K562 (cell line): ENCODE results near the gene ABLIM2. TPM values are rescaled to one million over a fixed set of nuclear protein-coding genes. Genes with fewer than 3 reads are reported as not detected.

Experiments
- ATAC-seq: fragments of 200-7000 bp; cut with Tn5 transposase; 3 replicates; pipeline ENCODE4 v1.9.1; 2020; ENCODE audit warnings: moderate library complexity
- BruUV-seq: library from RNA; stranded (reverse); fragments of 400-500 nt; replicated peaks from 2 replicates; lab custom pipeline; 2021; lab: Mats Ljungman, UMichigan
- CTCF ChIA-PET: fragments of 300-600 bp; formaldehyde crosslinking; extraction: SDS; loops from one replicate; lab custom pipeline; 2021; ENCODE audit warnings: low intra/inter-chr PET ratio; lab: Yijun Ruan, JAX
- POLR2A ChIA-PET: fragments of 300-600, 350-650 bp; sonication (Branson Sonifier 250); formaldehyde crosslinking; extraction: SDS; loops from one replicate; lab custom pipeline; 2021; ENCODE audit warnings: antibody characterized with exemption, inconsistent platforms; lab: Yijun Ruan, JAX
- DNase-seq, 4 experiments: peaks; one replicate each; pipeline versions ENCODE4 v3.0.0 to v3.0.0-alpha.2; 2011 to 2018; ENCODE audit warnings: low spot score in 3 of 4, mixed read lengths in 3 of 4; ENCODE audit errors: extremely low read depth in 1 of 4
- FAIRE-seq: peaks from 2 replicates; lab custom pipeline; 2011; peaks lifted over from hg19 to GRCh38; lab: Jason Lieb, UNC
- H2AFZ ChIP-seq: 2 replicates; pipeline ENCODE4 v1.6.0; 2011; ENCODE audit warnings: low read depth, low read length, control low read depth, inconsistent platforms
- H3K27ac ChIP-seq: fragments of 200-600 bp; 3 replicates; pipeline ENCODE4 v1.8.0; 2011; ENCODE audit warnings: low read depth, mild to moderate bottlenecking, control low read depth, inconsistent platforms, low read length, moderate library complexity, mixed read lengths; ENCODE audit errors: extremely low read depth
- H3K27me3 ChIP-seq, 2 experiments: fragments of 300-600 bp in 1 of 2; 2 replicates in 1 of 2; 3 replicates in 1 of 2; pipeline versions ENCODE4 v1.6.0 to v1.8.0; 2011; ENCODE audit warnings: inconsistent platforms in 2 of 2, low read length in 2 of 2, mild to moderate bottlenecking in 1 of 2, mixed read lengths in 1 of 2, moderate library complexity in 1 of 2; ENCODE audit not compliant: control insufficient read depth in 2 of 2, insufficient read depth in 2 of 2
- H3K36me3 ChIP-seq: fragments of 300-600 bp; 3 replicates; pipeline ENCODE4 v1.8.0; 2011; ENCODE audit warnings: mild to moderate bottlenecking, low read length, inconsistent platforms; ENCODE audit not compliant: control insufficient read depth, insufficient read depth
- H3K4me1 ChIP-seq, 2 experiments: fragments of 200-600 bp in 1 of 2; replicated peaks in 1 of 2; 2 replicates in 1 of 2; 3 replicates in 1 of 2; pipeline versions ENCODE4 v1.5.1 to v1.8.0; 2011; ENCODE audit warnings: inconsistent platforms in 2 of 2, low read length in 2 of 2, mild to moderate bottlenecking in 1 of 2, mixed read lengths in 1 of 2, moderate library complexity in 1 of 2; ENCODE audit not compliant: control insufficient read depth in 2 of 2, insufficient read depth in 2 of 2
- H3K4me2 ChIP-seq: 2 replicates; pipeline ENCODE4 v1.6.1; 2011; ENCODE audit warnings: low read length, control low read depth, inconsistent platforms, mixed read lengths; ENCODE audit not compliant: insufficient read depth
- H3K4me3 ChIP-seq: fragments of 200-600 bp; sonication (generic), shearing (Covaris generic); 2 replicates; pipeline ENCODE4 v1.5.1; 2016; ENCODE audit warnings: control low read depth, inconsistent platforms
- H3K79me2 ChIP-seq: fragments of 200-600 bp; 3 replicates; pipeline ENCODE4 v1.8.0; 2011; ENCODE audit warnings: low read length, inconsistent platforms; ENCODE audit not compliant: control insufficient read depth, insufficient read depth
- H3K9ac ChIP-seq, 2 experiments: 2 replicates each; pipeline versions ENCODE4 v1.6.0 to v1.6.1; 2011; ENCODE audit warnings: low read depth in 2 of 2, low read length in 2 of 2, control low read depth in 1 of 2, inconsistent platforms in 1 of 2, mild to moderate bottlenecking in 1 of 2, mixed read lengths in 1 of 2; ENCODE audit not compliant: insufficient read depth in 1 of 2
- H3K9me1 ChIP-seq: one replicate; pipeline ENCODE4 v1.6.0; 2011; ENCODE audit warnings: inconsistent platforms, mild to moderate bottlenecking, low read length, moderate library complexity; ENCODE audit not compliant: control insufficient read depth, insufficient read depth
- H3K9me3 ChIP-seq: replicated peaks from 2 replicates; pipeline ENCODE4 v1.5.1; 2011; ENCODE audit warnings: low read depth, low read length, inconsistent platforms; ENCODE audit not compliant: control insufficient read depth, insufficient read depth
- H4K20me1 ChIP-seq: replicated peaks from 2 replicates; pipeline ENCODE4 v1.6.1; 2011; ENCODE audit warnings: low read length, inconsistent platforms, mixed read lengths; ENCODE audit not compliant: control insufficient read depth, insufficient read depth
- CC2D1A ChIP-seq: fragments of 450-650 bp; IDR thresholded peaks from 2 replicates; pipeline ENCODE4 v1.6.1; 2017; ENCODE audit warnings: mild to moderate bottlenecking
- E2F5 ChIP-seq: sonication (generic); formaldehyde crosslinking; IDR thresholded peaks from 2 replicates; pipeline ENCODE4 v1.8.0; 2022; ENCODE audit warnings: mild to moderate bottlenecking, missing genetic modification reagents
- EGR1 ChIP-seq: fragments of 450-650 bp; conservative IDR thresholded peaks from 2 replicates; pipeline ENCODE4 v1.6.1; 2017; ENCODE audit warnings: mild to moderate bottlenecking
- FOXM1 ChIP-seq, 2 experiments: fragments of 450-650 bp in 1 of 2; sonication (generic) in 1 of 2; formaldehyde crosslinking in 1 of 2; IDR thresholded peaks; 2 replicates each; pipeline versions ENCODE4 v1.6.1 to v1.9.0; 2017 to 2022; ENCODE audit warnings: low read depth in 2 of 2, mild to moderate bottlenecking in 2 of 2, missing genetic modification reagents in 1 of 2, moderate library complexity in 1 of 2
- GABPA ChIP-seq: fragments of 200-800 bp; sonication (Bioruptor generic); conservative IDR thresholded peaks from 2 replicates; pipeline ENCODE4 v1.6.1; 2016; ENCODE audit warnings: low read depth, missing genetic modification characterization, missing compliant biosample characterization
- HMGXB4 ChIP-seq: sonication (generic); formaldehyde crosslinking; IDR thresholded peaks from 2 replicates; pipeline ENCODE4 v1.8.1; 2023; ENCODE audit warnings: mild to moderate bottlenecking, missing genetic modification reagents
- HNRNPUL1 ChIP-seq: fragments of 200-400 bp; formaldehyde crosslinking; IDR thresholded peaks from 2 replicates; pipeline ENCODE4 v1.6.1; 2017; ENCODE audit warnings: low read length
- MED1 ChIP-seq: sonication (generic); formaldehyde crosslinking; IDR thresholded peaks from 2 replicates; pipeline ENCODE4 v1.8.1; 2023; ENCODE audit warnings: missing genetic modification reagents, borderline replicate concordance
- POLR2AphosphoS2 ChIP-seq: IDR thresholded peaks from 2 replicates; pipeline ENCODE4 v1.6.1; 2012; ENCODE audit warnings: low read length, improper control_type of control experiment
- PURB ChIP-seq: sonication (generic); formaldehyde crosslinking; IDR thresholded peaks from 2 replicates; pipeline ENCODE4 v1.9.0; 2021; ENCODE audit warnings: low read depth, mild to moderate bottlenecking, missing genetic modification reagents
- SRSF3 ChIP-seq: fragments of 200-400 bp; formaldehyde crosslinking; IDR thresholded peaks from 2 replicates; pipeline ENCODE4 v1.6.1; 2016; ENCODE audit warnings: mild to moderate bottlenecking, low read length, moderate library complexity; ENCODE audit not compliant: insufficient read depth
- TAF7 ChIP-seq: fragments of 450-650 bp; IDR thresholded peaks from 2 replicates; pipeline ENCODE4 v1.6.1; 2016; ENCODE audit warnings: missing genetic modification characterization, missing compliant biosample characterization
- XRCC5 ChIP-seq: fragments of 200-400 bp; formaldehyde crosslinking; IDR thresholded peaks from 2 replicates; pipeline ENCODE4 v1.6.1; 2017; ENCODE audit warnings: low read depth, mild to moderate bottlenecking, low read length
- ZNF134 ChIP-seq: fragments of 250-450 bp; sonication (Bioruptor Pico); conservative IDR thresholded peaks from 2 replicates; pipeline ENCODE4 v1.4.0; 2020
- ZNF764 ChIP-seq: fragments of 250-450 bp; sonication (Bioruptor Pico); IDR thresholded peaks from 2 replicates; pipeline ENCODE4 v1.4.0; 2020; ENCODE audit warnings: low read depth, mild to moderate bottlenecking, moderate library complexity
- ZNF785 ChIP-seq: fragments of 250-450 bp; sonication (Bioruptor Pico); IDR thresholded peaks from 2 replicates; pipeline ENCODE4 v1.4.0; 2020; ENCODE audit warnings: mild to moderate bottlenecking
- ZNF79 ChIP-seq: fragments of 250-450 bp; sonication (Bioruptor Pico); IDR thresholded peaks from 2 replicates; pipeline ENCODE4 v1.4.0; 2020; ENCODE audit warnings: low read depth, mild to moderate bottlenecking, moderate library complexity
- WGBS: fragments of 100-300 bp; shearing (Covaris generic); methylation state at CpG from one replicate; pipeline ENCODE4 v1.1.6; 2016; ENCODE audit warnings: low coverage, mixed read lengths; ENCODE audit not compliant: insufficient coverage; ENCODE audit errors: missing lambda C conversion rate; 5-methylcytosine and 5-hydroxymethylcytosine counted together
- in situ Hi-C: fragments of 300-500 bp; cut with MboI; formaldehyde crosslinking; loops from 4 replicates; pipeline ENCODE4 v1.15.0; 2018; ENCODE audit warnings: inconsistent platforms, mixed read lengths
- intact Hi-C: fragments of 100-400 bp; cut with micrococcal nuclease; formaldehyde crosslinking; loops from 2 replicates; pipeline ENCODE4 v1.14.2; 2022
- polyA plus RNA-seq, 8 experiments: library from polyadenylated mRNA; depleted of rRNA in 4 of 8; stranded (reverse) in 5 of 8; unstranded in 3 of 8; fragments of >200 nt; fragmentation: Nextera tagmentation in 2 of 8; fragmentation: Illumina TruSeq in 1 of 8; extraction: Ambion mirVana in 2 of 8; extraction: Trizol in 1 of 8; gene quantifications; 2 replicates each; pipeline versions ENCODE4 v1.2.1 to v1.2.3, GENCODE V29; 2011 to 2014; ENCODE audit warnings: inconsistent platforms in 1 of 8, missing spikeins in 1 of 8
- total RNA-seq, 7 experiments: library from RNA; depleted of rRNA in 6 of 7; stranded (reverse); fragments of >200 nt in 6 of 7; fragmentation: Illumina TruSeq in 2 of 7; extraction: Trizol in 2 of 7; gene quantifications; 2 replicates each; pipeline versions ENCODE4 v1.2.1 to v1.2.3, GENCODE V29; 2011 to 2021; ENCODE audit warnings: low replicate concordance in 1 of 7

The ABLIM2 gene
- total and polyA plus RNA-seq, 9 of the 15 experiments (the other 6 are each of a cell fraction or from before 2014, with no cell fraction given) = not detected

GRCh38 chr4:7995135-7995534, 163.5 kb downstream of the ABLIM2 start:
- 0% methylated on average over 7 of the region's 7 CpGs for WGBS
- intact Hi-C loops (no loop called here), in situ Hi-C loops (no loop called here)
- Histone ChIP-seq H3K4me3 (no peak overlapping the region), H3K27ac (no peak overlapping the region), H2AFZ (no peak overlapping the region), H3K4me1 (no peaks in the 10 kb centered on the region), H3K9me3 (no peaks in the 10 kb centered on the region), H4K20me1 (peaks cover 4% of the 10 kb centered on the region; the same call in 1 of the 2 replicates), H3K36me3 (no peaks in the 10 kb centered on the region), H3K9me1 (no peaks in the 10 kb centered on the region), H3K79me2 (no peaks in the 10 kb centered on the region), H3K9ac (no peak overlapping the region), H3K27me3 (peaks cover 9 to 38% of the 10 kb centered on the region in 2 experiments; a peak in 4 of 5 replicates), H3K4me2 (no peak overlapping the region)
- no TSS peak for BruUV-seq
- CTCF ChIA-PET = no interaction called here
- no peak for DNase-seq
- POLR2A ChIA-PET = no interaction called here
- ATAC-seq = no peak
- no peak for FAIRE-seq
- TF ChIP-seq XRCC5 (no peak), PURB (no peak), SRSF3 (no peak), ZNF764 (no peak), E2F5 (CRISPR knock-in tag) (no peak), GABPA (tag) (no peak), HMGXB4 (CRISPR knock-in tag) (no peak), ZNF134 (no peak), CC2D1A (no peak), HNRNPUL1 (no peak), FOXM1 (IDR thresholded peaks at IDR 0.05; ENCODE audit: low read depth) (no peak), FOXM1 (CRISPR knock-in tag; IDR thresholded peaks at IDR 0.05; ENCODE audit: low read depth) (no peak), POLR2AphosphoS2 (no peak), MED1 (no peak), ZNF785 (no peak), EGR1 (no peak), ZNF79 (no peak), TAF7 (no peak)
- TF ChIP-seq, all 486 proteins: peak for 0
